T-cell (primary cell): ENCODE results near the gene FGD3. TPM values are rescaled to one million over a fixed set of nuclear protein-coding genes. Genes with fewer than 3 reads are reported as not detected.
A peak's percentile ranks its signal among the peaks of the same experiment; 100 is the strongest.

Source experiments
- ATAC-seq, 4 experiments: fragments of 200-7000 bp in 3 of 4; fragments of 150-1000 bp in 1 of 4; cut with Tn5 transposase; replicated peaks in 1 of 4; 1 replicate in 3 of 4; 2 replicates in 1 of 4; pipeline ENCODE4 v1.10.0; 2021; ENCODE audit warnings: moderate library complexity in 3 of 4, mild to moderate bottlenecking in 2 of 4, moderate number of reproducible peaks in 1 of 4
- CTCF ChIA-PET, 2 donors: fragments of 300-600 bp; sonication (Branson Sonifier 250); formaldehyde crosslinking; loops; one replicate each; lab custom pipeline; 2022; ENCODE audit warnings: antibody characterized with exemption in 2 of 2; lab: Charles Lee
- POLR2A ChIA-PET, 2 donors: fragments of 300-600 bp; sonication (Branson Sonifier 250); formaldehyde crosslinking; loops; one replicate each; lab custom pipeline; 2022; ENCODE audit warnings: antibody characterized with exemption in 2 of 2; lab: Charles Lee
- DNase-seq, 35 experiments: peaks; one replicate each; pipeline versions ENCODE4 v3.0.0 to v3.0.0-alpha.2; 2013 to 2023
- H3K27ac ChIP-seq: one replicate; pipeline ENCODE4 v1.5.1; 2013; ENCODE audit warnings: low read length
- H3K27me3 ChIP-seq, 2 experiments: replicated peaks in 1 of 2; 1 replicate in 1 of 2; 2 replicates in 1 of 2; pipeline versions ENCODE4 v1.6.1 to v1.7.0; 2013; ENCODE audit warnings: low read length in 1 of 2, mixed read lengths in 1 of 2; ENCODE audit not compliant: control insufficient read depth in 2 of 2, insufficient read depth in 2 of 2; ENCODE audit errors: extremely low read depth in 1 of 2
- H3K36me3 ChIP-seq, 2 donors: 1 replicate in 1 of 2; 2 replicates in 1 of 2; pipeline versions ENCODE4 v1.6.1 to v1.7.0; 2013; ENCODE audit warnings: low read length in 1 of 2; ENCODE audit not compliant: control insufficient read depth in 2 of 2, insufficient read depth in 1 of 2; ENCODE audit errors: extremely low read depth in 1 of 2
- H3K4me1 ChIP-seq, 2 experiments: 1 replicate in 1 of 2; 2 replicates in 1 of 2; pipeline versions ENCODE4 v1.6.1 to v1.7.0; 2013; ENCODE audit warnings: low read length in 2 of 2, mixed read lengths in 1 of 2; ENCODE audit not compliant: insufficient read depth in 2 of 2, control insufficient read depth in 1 of 2; ENCODE audit errors: extremely low read depth in 1 of 2
- H3K4me3 ChIP-seq, 2 donors: 1 replicate in 1 of 2; 2 replicates in 1 of 2; pipeline versions ENCODE4 v1.5.1 to v1.7.0; 2013; ENCODE audit warnings: mild to moderate bottlenecking in 2 of 2, low read length in 1 of 2, moderate library complexity in 1 of 2; ENCODE audit not compliant: control insufficient read depth in 1 of 2; ENCODE audit errors: extremely low read depth in 1 of 2
- H3K9me3 ChIP-seq: 2 replicates; pipeline ENCODE4 v1.7.0; 2013
- H3K27ac Mint-ChIP-seq, 2 donors: one replicate each; pipeline ENCODE4 v1.8.0; 2020 to 2021; ENCODE audit warnings: mild to moderate bottlenecking in 2 of 2, mixed read lengths in 2 of 2
- H3K27me3 Mint-ChIP-seq, 2 donors: one replicate each; pipeline ENCODE4 v1.8.0; 2021 to 2022; ENCODE audit warnings: mixed read lengths in 2 of 2
- H3K36me3 Mint-ChIP-seq: one replicate; pipeline ENCODE4 v1.8.0; 2021; ENCODE audit warnings: mixed read lengths
- H3K4me1 Mint-ChIP-seq, 3 donors: one replicate each; pipeline ENCODE4 v1.8.0; 2020 to 2022; ENCODE audit warnings: mixed read lengths in 3 of 3, mild to moderate bottlenecking in 1 of 3
- H3K4me3 Mint-ChIP-seq, 3 donors: one replicate each; pipeline ENCODE4 v1.8.0; 2020 to 2022; ENCODE audit warnings: mild to moderate bottlenecking in 3 of 3, mixed read lengths in 3 of 3, moderate library complexity in 3 of 3
- H3K9me3 Mint-ChIP-seq, 3 donors: one replicate each; pipeline ENCODE4 v1.8.0; 2020 to 2022; ENCODE audit warnings: mixed read lengths in 3 of 3
- WGBS: methylation state at CpG from one replicate; pipeline ENCODE4 v1.1.5; 2013; ENCODE audit warnings: missing lambda C conversion rate; ENCODE audit not compliant: insufficient coverage; 5-methylcytosine and 5-hydroxymethylcytosine counted together
- total RNA-seq, 35 experiments: library from RNA in 6 of 35; stranded (reverse) in 6 of 35; fragments of 120-200 nt in 1 of 35; gene quantifications; one replicate each; pipeline versions ENCODE4 v1.2.1 to v1.2.4 and lab custom pipeline; 2013 to 2026

FGD3 gene
- total RNA-seq, 5 donors from 2014 or later (not counting 1 experiment from before 2014, with no cell fraction given), result 188 to 349 (median 293) TPM

- no peaks in the 10 kb centered on the region for H3K9me3 Mint-ChIP-seq
- Histone ChIP-seq H3K9me3 (no peaks in the 10 kb centered on the region), H3K4me1 (peaks cover 29 to 71% of the 10 kb centered on the region in 2 experiments), H3K27me3 (no peaks in the 10 kb centered on the region), H3K27ac (peak overlapping the region; percentile 12), H3K4me3 (no peak overlapping the region), H3K36me3 (peaks cover 9 to 46% of the 10 kb centered on the region in 2 donors)
- H3K4me3 Mint-ChIP-seq, result peak overlapping the region in 2 of 3 donors; percentile 11 to 92
- ChIA-PET CTCF (no interaction called here), POLR2A (interaction anchor here in 1 of 2 donors (0.6 kb wide), 1 partner anchor 51 kb away, joined by 3 read pairs; no protein-coding TSS in a partner anchor)
- ATAC-seq, result no peak
- DNase-seq, result no peak
- H3K4me1 Mint-ChIP-seq, result peaks cover 89 to 97% (median 94%) of the 10 kb centered on the region in 3 donors
- H3K36me3 Mint-ChIP-seq, result peaks cover 55% of the 10 kb centered on the region
- H3K27ac Mint-ChIP-seq, result peak overlapping the region; percentile 90 to 100
- WGBS, result no CpG with 5 or more reads among the region's 3 CpGs
- no peaks in the 10 kb centered on the region for H3K27me3 Mint-ChIP-seq
These were observed 119.8 kb downstream of the FGD3 start for GRCh38 chr9:93066978-93067603.

- Mint-ChIP-seq H3K9me3 (no peaks in the 10 kb centered on the region), H3K36me3 (peaks cover 53% of the 10 kb centered on the region), H3K4me1 (peaks cover 87 to 95% (median 90%) of the 10 kb centered on the region in 3 donors), H3K4me3 (no peak overlapping the region), H3K27me3 (no peaks in the 10 kb centered on the region), H3K27ac (peak overlapping the region; percentile 74 to 81)
- ATAC-seq, result no peak
- POLR2A ChIA-PET, result no interaction called here
- Histone ChIP-seq H3K36me3 (peaks cover 9 to 40% of the 10 kb centered on the region in 2 donors), H3K4me1 (peaks cover 14 to 70% of the 10 kb centered on the region in 2 experiments), H3K4me3 (no peak overlapping the region), H3K9me3 (no peaks in the 10 kb centered on the region), H3K27ac (no peak overlapping the region), H3K27me3 (no peaks in the 10 kb centered on the region)
- CTCF ChIA-PET, result interaction anchor here in 1 of 2 donors (0.6 kb wide), 1 partner anchor 64 kb away, joined by 3 read pairs; no protein-coding TSS in a partner anchor
- DNase-seq, result no peak
- WGBS, result 100% methylated on average over 2 of the region's 4 CpGs
These were observed 121.6 kb downstream of the FGD3 start for GRCh38 chr9:93068956-93069355.

- Mint-ChIP-seq H3K36me3 (peaks cover 39% of the 10 kb centered on the region), H3K9me3 (no peaks in the 10 kb centered on the region), H3K27ac (peak overlapping the region; percentile 86 to 93), H3K4me1 (peaks cover 74 to 89% (median 78%) of the 10 kb centered on the region in 3 donors), H3K27me3 (no peaks in the 10 kb centered on the region), H3K4me3 (peak overlapping the region in 1 of 3 donors; percentile 15)
- ChIA-PET CTCF (no interaction called here), POLR2A (no interaction called here)
- H3K4me1 ChIP-seq, result peaks cover 0 to 54% of the 10 kb centered on the region in 2 experiments
- H3K9me3 ChIP-seq, result no peaks in the 10 kb centered on the region
- DNase-seq (peak in 4 of 35 experiments; percentile 31 to 51 (median 45)), ATAC-seq (peak in 1 of 4 experiments; percentile 55)
- no peak overlapping the region for H3K4me3 ChIP-seq
- peaks cover 4 to 40% of the 10 kb centered on the region in 2 donors for H3K36me3 ChIP-seq
- 97% methylated on average over 6 of the region's 7 CpGs for WGBS
- no peaks in the 10 kb centered on the region for H3K27me3 ChIP-seq
- no peak overlapping the region for H3K27ac ChIP-seq
These were observed 124.1 kb downstream of the FGD3 start for GRCh38 chr9:93071464-93071863.

DNA sequence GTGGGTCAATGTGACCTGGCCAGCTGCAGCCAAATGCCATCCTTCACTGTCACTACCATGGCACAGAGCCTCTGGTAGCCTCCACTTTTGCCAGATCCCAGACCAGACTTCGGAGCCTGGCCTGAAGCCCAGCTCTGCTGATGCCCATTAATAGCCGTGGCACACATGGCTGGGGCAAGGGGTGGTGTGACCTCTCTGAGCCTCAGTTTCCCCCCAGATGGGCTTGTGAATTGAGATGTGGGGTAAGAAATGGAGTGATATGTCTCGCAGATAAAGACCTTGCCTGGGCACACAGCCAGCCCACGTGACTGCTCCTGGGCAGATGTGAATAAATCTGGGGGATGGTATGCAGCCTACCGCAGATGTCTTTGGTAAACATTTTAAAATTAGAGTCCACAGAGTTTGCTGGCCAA lies 125.1 kb downstream of the FGD3 start:
- ChIA-PET CTCF (no interaction called here), POLR2A (interaction anchor here in 1 of 2 donors (0.6 kb wide), 1 partner anchor 27 kb away, joined by 7 read pairs; no protein-coding TSS in a partner anchor)
- ATAC-seq (peak in 2 of 4 experiments; percentile 43 to 89), DNase-seq (peak in 6 of 35 experiments; percentile 44 to 69 (median 58))
- H3K27me3 Mint-ChIP-seq, result no peaks in the 10 kb centered on the region
- Histone ChIP-seq H3K9me3 (no peaks in the 10 kb centered on the region), H3K27ac (no peak overlapping the region), H3K4me1 (peaks cover 0 to 47% of the 10 kb centered on the region in 2 experiments), H3K36me3 (peaks cover 2 to 45% of the 10 kb centered on the region in 2 donors), H3K4me3 (no peak overlapping the region), H3K27me3 (no peaks in the 10 kb centered on the region)
- peaks cover 37% of the 10 kb centered on the region for H3K36me3 Mint-ChIP-seq
- 60% methylated on average over 5 of the region's 5 CpGs for WGBS
- H3K4me3 Mint-ChIP-seq, result peak overlapping the region in 2 of 3 donors; percentile 46 to 83
- no peaks in the 10 kb centered on the region for H3K9me3 Mint-ChIP-seq
- peaks cover 65 to 88% (median 80%) of the 10 kb centered on the region in 3 donors for H3K4me1 Mint-ChIP-seq
- H3K27ac Mint-ChIP-seq, result peak overlapping the region; percentile 66 to 93

DNA sequence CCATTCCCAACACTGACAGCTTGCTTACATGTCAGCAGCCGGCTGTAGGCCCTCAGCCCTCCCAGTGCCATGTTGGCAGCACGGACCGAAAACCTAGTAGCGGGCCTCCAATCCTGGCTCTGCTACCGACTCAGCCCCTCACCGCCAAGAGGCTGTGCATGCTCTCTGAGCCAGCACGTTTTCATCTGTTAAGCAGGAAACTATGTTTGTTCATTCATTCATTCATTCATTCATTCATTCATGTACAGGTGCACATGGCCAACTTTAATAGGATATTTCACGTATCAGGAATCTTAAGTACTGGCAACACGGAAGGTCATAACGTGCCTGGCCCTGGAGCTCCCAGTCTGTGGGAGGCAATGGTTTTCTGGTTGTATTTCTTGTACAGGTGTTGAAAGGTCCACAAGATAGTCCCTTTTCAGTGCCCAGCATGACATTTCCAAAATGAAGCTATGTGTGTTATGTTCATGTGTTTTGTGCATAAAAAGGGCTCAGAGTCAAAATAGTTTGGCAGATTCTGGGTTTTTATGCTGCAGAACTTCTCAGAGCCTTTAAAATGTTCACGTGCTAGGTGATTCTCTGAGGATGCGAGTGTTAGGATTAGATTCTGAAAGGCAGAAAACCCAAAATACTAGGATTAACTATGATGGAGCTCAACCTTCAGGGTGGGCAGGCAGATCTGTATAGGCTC lies 128.9 kb downstream of the FGD3 start:
- Histone ChIP-seq H3K36me3 (peaks cover 29 to 57% of the 10 kb centered on the region in 2 donors), H3K27me3 (no peaks in the 10 kb centered on the region), H3K4me3 (no peak overlapping the region), H3K4me1 (peaks cover 0 to 40% of the 10 kb centered on the region in 2 experiments), H3K9me3 (no peaks in the 10 kb centered on the region), H3K27ac (no peak overlapping the region)
- 100% methylated on average over 5 of the region's 12 CpGs for WGBS
- Mint-ChIP-seq H3K27ac (peak overlapping the region; percentile 44 to 72), H3K4me1 (peaks cover 35 to 65% (median 60%) of the 10 kb centered on the region in 3 donors), H3K9me3 (no peaks in the 10 kb centered on the region), H3K36me3 (peaks cover 37% of the 10 kb centered on the region), H3K4me3 (no peak overlapping the region), H3K27me3 (no peaks in the 10 kb centered on the region)
- CTCF ChIA-PET, result interaction anchor here in 1 of 2 donors (0.6 kb wide), 1 partner anchor 776 kb away, joined by 5 read pairs; no protein-coding TSS in a partner anchor
- DNase-seq, result no peak
- ATAC-seq, result no peak
- POLR2A ChIA-PET, result interaction anchor here in 1 of 2 donors (0.6 kb wide), 1 partner anchor 21 kb away, joined by 3 read pairs; no protein-coding TSS in a partner anchor

DNA sequence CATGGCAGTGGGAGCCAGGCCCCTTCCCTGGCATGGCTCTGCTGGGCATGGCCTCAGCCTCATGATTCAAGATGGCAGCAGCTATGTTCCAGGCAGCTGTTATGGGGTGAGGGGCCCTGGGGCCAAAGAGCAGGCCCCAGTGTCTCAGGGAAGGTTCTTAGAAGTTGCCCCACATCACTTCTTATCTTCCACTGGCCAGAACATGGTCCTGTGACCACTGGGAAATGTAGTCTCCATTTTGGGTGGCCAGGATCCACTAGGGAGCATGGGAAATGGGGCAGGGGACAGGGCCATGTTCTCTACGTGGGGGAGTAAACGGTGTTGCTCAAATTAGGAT lies 129.4 kb downstream of the FGD3 start:
- Mint-ChIP-seq H3K27ac (peak overlapping the region; percentile 59 to 72), H3K27me3 (no peaks in the 10 kb centered on the region), H3K9me3 (no peaks in the 10 kb centered on the region), H3K4me3 (no peak overlapping the region), H3K36me3 (peaks cover 37% of the 10 kb centered on the region), H3K4me1 (peaks cover 34 to 65% (median 61%) of the 10 kb centered on the region in 3 donors)
- POLR2A ChIA-PET, result interaction anchor here in 1 of 2 donors (0.6 kb wide), 1 partner anchor 20 kb away, joined by 3 read pairs; no protein-coding TSS in a partner anchor
- DNase-seq (no peak), ATAC-seq (no peak)
- Histone ChIP-seq H3K9me3 (no peaks in the 10 kb centered on the region), H3K4me3 (no peak overlapping the region), H3K4me1 (peaks cover 0 to 41% of the 10 kb centered on the region in 2 experiments), H3K27ac (no peak overlapping the region), H3K27me3 (no peaks in the 10 kb centered on the region), H3K36me3 (peaks cover 31 to 57% of the 10 kb centered on the region in 2 donors)
- CTCF ChIA-PET, result no interaction called here
- 92% methylated on average over 2 of the region's 2 CpGs for WGBS
